ENCODE measurements around the gene TBC1D22A. TPM values are rescaled to one million over a fixed set of nuclear protein-coding genes. Genes with fewer than 3 reads are reported as not detected.
A peak's percentile ranks its signal among the peaks of the same experiment; 100 is the strongest.

Gene TBC1D22A
- total RNA-seq, 1 donor: 17.7 TPM

GRCh38 chr22:46846150-46846831, 83.8 kb downstream of the TBC1D22A start:
- peak overlapping the region; percentile 22 for H3K4me2 ChIP-seq (ENCODE audit: insufficient read depth, low read length)

GRCh38 chr22:46846832-46847355, 84.4 kb downstream of the TBC1D22A start:
- H3K4me2 ChIP-seq (ENCODE audit: insufficient read depth, low read length): no peak overlapping the region

More at GRCh38 chr22:46846150-46846831, 83.8 kb downstream of the TBC1D22A start:
- H3K9me3 ChIP-seq (ENCODE audit: low read depth, low read length): no peaks in the 10 kb centered on the region
- no peaks in the 10 kb centered on the region for H3K27me3 ChIP-seq (ENCODE audit: insufficient read depth, low read length)
- H2AFZ ChIP-seq (ENCODE audit: low read length): no peak overlapping the region
- H3K27ac ChIP-seq (ENCODE audit: low read depth, low read length): no peak overlapping the region
- peak; percentile 72 for DNase-seq (ENCODE audit: insufficient read length, low spot score, missing footprints)
- TF ChIP-seq CTCF (IDR thresholded peaks at IDR 0.05; ENCODE audit: extremely low read depth, low read depth, low read length): no peak
- peaks cover 57% of the 10 kb centered on the region for H4K20me1 ChIP-seq (ENCODE audit: insufficient read depth, low read length)
- H3K79me2 ChIP-seq (ENCODE audit: insufficient read depth, low read length): peaks cover 32% of the 10 kb centered on the region
- H3K36me3 ChIP-seq (ENCODE audit: insufficient read depth, low read length): peaks cover 4% of the 10 kb centered on the region
- peaks cover 5% of the 10 kb centered on the region for H3K4me1 ChIP-seq (ENCODE audit: insufficient read depth, low read length)
- no peak overlapping the region for H3K4me3 ChIP-seq (ENCODE audit: insufficient read depth, low read length)

GRCh38 chr22:46848197-46848596, 85.7 kb downstream of the TBC1D22A start:
- no peak overlapping the region for H3K27ac ChIP-seq (ENCODE audit: low read depth, low read length)
- H4K20me1 ChIP-seq (ENCODE audit: insufficient read depth, low read length): peaks cover 52% of the 10 kb centered on the region
- H3K79me2 ChIP-seq (ENCODE audit: insufficient read depth, low read length): peaks cover 31% of the 10 kb centered on the region
- H3K4me1 ChIP-seq (ENCODE audit: insufficient read depth, low read length): peaks cover 5% of the 10 kb centered on the region
- H3K36me3 ChIP-seq (ENCODE audit: insufficient read depth, low read length): peaks cover 4% of the 10 kb centered on the region
- peak; percentile 89 for DNase-seq (ENCODE audit: insufficient read length, low spot score, missing footprints)
- no peak overlapping the region for H2AFZ ChIP-seq (ENCODE audit: low read length)
- no peak overlapping the region for H3K4me3 ChIP-seq (ENCODE audit: insufficient read depth, low read length)
- no peak overlapping the region for H3K4me2 ChIP-seq (ENCODE audit: insufficient read depth, low read length)
- no peak for TF ChIP-seq CTCF (IDR thresholded peaks at IDR 0.05; ENCODE audit: extremely low read depth, low read depth, low read length)
- no peaks in the 10 kb centered on the region for H3K27me3 ChIP-seq (ENCODE audit: insufficient read depth, low read length)
- H3K9me3 ChIP-seq (ENCODE audit: low read depth, low read length): no peaks in the 10 kb centered on the region

More at GRCh38 chr22:46846832-46847355, 84.4 kb downstream of the TBC1D22A start:
- H3K4me1 ChIP-seq (ENCODE audit: insufficient read depth, low read length): peaks cover 5% of the 10 kb centered on the region
- no peak for TF ChIP-seq CTCF (IDR thresholded peaks at IDR 0.05; ENCODE audit: extremely low read depth, low read depth, low read length)
- no peak overlapping the region for H3K4me3 ChIP-seq (ENCODE audit: insufficient read depth, low read length)
- peaks cover 35% of the 10 kb centered on the region for H3K79me2 ChIP-seq (ENCODE audit: insufficient read depth, low read length)
- no peak overlapping the region for H3K27ac ChIP-seq (ENCODE audit: low read depth, low read length)
- no peak overlapping the region for H2AFZ ChIP-seq (ENCODE audit: low read length)
- no peaks in the 10 kb centered on the region for H3K9me3 ChIP-seq (ENCODE audit: low read depth, low read length)
- DNase-seq (ENCODE audit: insufficient read length, low spot score, missing footprints): peak; percentile 48
- H3K27me3 ChIP-seq (ENCODE audit: insufficient read depth, low read length): no peaks in the 10 kb centered on the region
- H3K36me3 ChIP-seq (ENCODE audit: insufficient read depth, low read length): peaks cover 4% of the 10 kb centered on the region
- H4K20me1 ChIP-seq (ENCODE audit: insufficient read depth, low read length): peaks cover 59% of the 10 kb centered on the region

- Histone ChIP-seq H4K20me1 (ENCODE audit: insufficient read depth, low read length) (peaks cover 48% of the 10 kb centered on the region), H3K36me3 (ENCODE audit: insufficient read depth, low read length) (peaks cover 4% of the 10 kb centered on the region), H3K4me2 (ENCODE audit: insufficient read depth, low read length) (no peak overlapping the region), H3K27ac (ENCODE audit: low read depth, low read length) (no peak overlapping the region), H3K4me1 (ENCODE audit: insufficient read depth, low read length) (peaks cover 5% of the 10 kb centered on the region), H3K27me3 (ENCODE audit: insufficient read depth, low read length) (no peaks in the 10 kb centered on the region), H3K9me3 (ENCODE audit: low read depth, low read length) (no peaks in the 10 kb centered on the region), H3K4me3 (ENCODE audit: insufficient read depth, low read length) (no peak overlapping the region), H3K79me2 (ENCODE audit: insufficient read depth, low read length) (peaks cover 36% of the 10 kb centered on the region), H2AFZ (ENCODE audit: low read length) (no peak overlapping the region)
- TF ChIP-seq CTCF (IDR thresholded peaks at IDR 0.05; ENCODE audit: extremely low read depth, low read depth, low read length): no peak
- no peak for DNase-seq (ENCODE audit: insufficient read length, low spot score, missing footprints)
Observed at GRCh38 chr22:46849101-46849500, 86.7 kb downstream of the TBC1D22A start.

Data from osteoblast (primary cell).